Skeletal muscle satellite cell (primary cell): ENCODE data around the gene RASAL3.

Experiments used
- H3K27me3 ChIP-seq: 2 replicates; pipeline ENCODE4 v1.7.0; 2013; ENCODE audit warnings: low read length; ENCODE audit not compliant: control insufficient read depth, insufficient read depth
- H3K36me3 ChIP-seq: 2 replicates; pipeline ENCODE4 v1.7.0; 2013; ENCODE audit warnings: mild to moderate bottlenecking, control low read depth, low read length; ENCODE audit not compliant: insufficient read depth
- H3K4me1 ChIP-seq: 2 replicates; pipeline ENCODE4 v1.7.0; 2013; ENCODE audit warnings: low read length; ENCODE audit not compliant: control insufficient read depth, insufficient read depth
- H3K4me2 ChIP-seq: 2 replicates; pipeline ENCODE4 v1.7.0; 2013; ENCODE audit warnings: mild to moderate bottlenecking, low read length
- H3K4me3 ChIP-seq: 2 replicates; pipeline ENCODE4 v1.7.0; 2013; ENCODE audit warnings: low read length
- H3K9ac ChIP-seq: 2 replicates; pipeline ENCODE4 v1.7.0; 2013; ENCODE audit warnings: mild to moderate bottlenecking, low read depth, low read length, moderate library complexity
- H3K9me3 ChIP-seq: replicated peaks from 2 replicates; pipeline ENCODE4 v1.7.0; 2013; ENCODE audit warnings: mild to moderate bottlenecking, control low read depth, low read length

RASAL3 gene

DNA sequence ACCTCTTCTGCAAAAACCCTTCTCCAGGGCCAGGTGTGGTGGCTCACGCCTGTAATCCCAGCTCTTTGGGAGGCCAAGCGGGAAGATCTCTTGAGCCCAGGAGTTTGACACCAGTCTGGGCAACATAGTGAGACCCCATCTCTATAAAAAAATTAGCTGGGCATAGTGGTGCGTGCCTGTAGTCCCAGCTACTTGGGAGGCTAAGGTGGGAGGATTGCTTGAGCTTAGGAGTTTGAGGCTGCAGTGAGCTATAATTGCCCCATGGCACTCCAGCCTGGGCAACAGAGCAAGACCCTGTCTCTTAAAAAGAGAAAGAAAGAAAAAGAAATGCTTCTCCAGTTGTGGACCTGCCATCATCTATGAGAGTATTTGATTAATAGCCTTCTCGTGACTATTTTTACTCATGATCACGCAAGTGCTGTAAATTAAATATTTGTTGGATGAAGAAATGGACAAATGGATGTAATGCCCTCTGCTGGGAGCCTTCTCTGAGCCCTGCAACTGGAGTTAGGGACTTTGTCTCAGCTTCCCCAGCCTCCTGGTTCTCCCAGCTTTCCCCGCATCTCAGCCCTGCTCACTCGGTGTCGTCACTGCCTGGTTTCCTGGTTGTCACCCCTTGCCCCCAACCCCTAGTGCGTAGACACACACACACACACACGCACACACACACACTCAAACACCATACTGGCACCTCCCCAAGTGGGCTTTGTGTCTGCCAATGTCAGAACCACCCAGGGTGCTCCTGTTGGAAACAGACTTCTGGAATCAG lies 26.8 kb downstream of the RASAL3 start:
- Histone ChIP-seq H3K9me3 (no peaks in the 10 kb centered on the region), H3K4me1 (no peaks in the 10 kb centered on the region), H3K9ac (no peak overlapping the region), H3K27me3 (peaks cover 24% of the 10 kb centered on the region), H3K4me3 (no peak overlapping the region), H3K36me3 (no peaks in the 10 kb centered on the region), H3K4me2 (no peak overlapping the region)

DNA sequence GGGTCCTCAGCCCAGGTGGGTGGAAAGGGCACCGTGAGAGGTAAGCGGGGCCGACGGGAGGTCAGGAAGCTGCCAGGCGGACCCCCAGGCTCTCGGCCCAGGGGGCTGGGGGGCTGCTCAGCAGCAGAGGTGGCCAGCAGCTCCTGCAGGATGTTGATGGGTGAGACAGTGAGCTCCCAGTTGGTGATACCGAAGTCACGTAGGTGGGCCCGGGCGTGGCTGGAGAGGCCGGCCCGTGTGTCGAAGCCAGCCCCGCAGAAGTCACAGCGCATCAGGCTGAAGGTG lies 27.6 kb downstream of the RASAL3 start:
- H3K27me3 ChIP-seq, result peaks cover 24% of the 10 kb centered on the region
- no peak overlapping the region for H3K9ac ChIP-seq
- H3K4me2 ChIP-seq, result no peak overlapping the region
- no peaks in the 10 kb centered on the region for H3K4me1 ChIP-seq
- H3K9me3 ChIP-seq, result no peaks in the 10 kb centered on the region
- no peak overlapping the region for H3K4me3 ChIP-seq
- no peaks in the 10 kb centered on the region for H3K36me3 ChIP-seq

DNA sequence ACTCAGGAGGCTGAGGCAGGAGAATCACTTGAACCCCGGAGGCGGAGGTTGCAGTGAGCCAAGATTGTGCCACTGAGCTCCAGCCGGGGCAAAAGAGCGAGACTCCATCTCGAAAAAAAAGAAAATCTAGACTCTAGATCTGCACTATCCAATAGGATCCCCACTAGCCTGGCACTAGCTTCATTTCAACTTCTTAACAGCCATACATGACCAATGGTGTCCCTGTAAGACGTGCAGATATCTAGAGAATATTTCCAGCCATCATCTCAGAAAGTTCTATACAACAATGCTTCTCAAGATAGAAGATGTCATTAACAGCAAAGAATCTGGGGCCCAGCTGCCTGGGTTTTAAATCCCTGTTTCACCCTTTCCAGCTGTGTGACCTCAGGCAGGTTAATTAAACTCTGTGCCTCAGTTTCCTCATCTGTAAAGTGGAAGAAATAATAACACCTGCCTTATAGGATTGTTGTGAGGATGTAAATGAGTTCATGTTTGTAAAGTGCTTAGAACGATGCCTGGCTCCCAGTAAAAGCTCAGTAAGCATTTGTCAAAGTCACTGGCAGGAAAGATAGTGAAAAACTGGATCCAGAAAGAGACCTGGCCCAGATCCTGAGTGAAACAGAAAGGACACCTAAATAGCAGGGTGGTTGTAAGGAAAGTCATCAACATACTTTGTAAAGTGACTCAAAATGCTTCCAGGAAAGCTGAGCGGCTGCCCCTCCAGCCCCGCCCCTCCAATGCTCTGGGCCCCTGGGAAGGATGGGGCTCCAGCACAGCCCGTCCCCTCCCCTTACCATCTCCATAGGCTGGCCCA lies 28.1 kb downstream of the RASAL3 start:
- Histone ChIP-seq H3K4me3 (no peak overlapping the region), H3K27me3 (peaks cover 21% of the 10 kb centered on the region), H3K4me1 (peaks cover 5% of the 10 kb centered on the region), H3K4me2 (no peak overlapping the region), H3K36me3 (no peaks in the 10 kb centered on the region), H3K9ac (no peak overlapping the region), H3K9me3 (no peaks in the 10 kb centered on the region)

- Histone ChIP-seq H3K4me3 (peak overlapping the region; percentile 96), H3K36me3 (peaks cover 8% of the 10 kb centered on the region), H3K9ac (no peak overlapping the region)
Measured at GRCh38 chr19:15433519-15434069, 30.8 kb downstream of the RASAL3 start.

DNA sequence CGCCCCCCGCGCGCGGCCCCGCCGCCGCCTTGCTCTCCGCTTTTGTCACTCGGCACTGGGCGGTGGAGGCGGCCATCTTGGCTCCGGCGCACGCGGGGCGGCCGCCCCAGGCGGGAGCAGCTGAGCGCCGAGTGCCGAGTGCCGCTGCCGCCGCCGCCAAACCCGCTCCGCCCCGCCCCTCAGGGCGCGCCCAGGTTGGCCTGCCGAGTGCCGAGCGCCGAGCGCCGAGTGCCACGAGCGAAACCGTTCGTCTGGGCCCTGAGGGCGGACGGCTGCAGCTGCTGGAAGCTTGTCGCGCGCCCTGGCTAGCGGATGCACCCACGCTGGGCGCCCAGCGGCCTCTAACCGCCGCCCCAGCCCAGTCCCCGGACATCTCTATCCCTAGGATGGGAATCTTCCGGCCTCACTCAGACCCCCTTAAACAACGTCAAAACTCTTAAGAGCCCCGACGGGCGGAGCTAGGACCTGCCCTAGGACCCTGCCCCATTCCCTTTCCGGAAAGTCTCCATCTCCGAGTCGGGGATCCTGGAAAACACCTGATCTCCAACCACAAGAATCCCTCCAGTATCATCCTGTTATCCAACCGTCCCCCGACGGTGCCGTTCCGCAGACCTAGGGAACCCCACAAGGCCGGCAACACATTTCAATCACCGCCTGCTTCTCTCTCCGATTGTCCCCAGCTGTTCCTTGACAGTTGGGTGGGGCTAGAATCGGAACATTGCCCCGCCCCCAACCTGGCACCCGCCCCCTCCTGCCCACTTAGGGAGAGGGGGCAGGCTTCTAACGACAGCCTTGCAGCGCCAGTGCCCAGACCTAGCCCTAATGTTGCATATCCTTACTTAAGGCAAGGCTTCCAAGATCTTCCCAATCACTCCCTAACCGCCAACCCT lies 31.5 kb downstream of the RASAL3 start:
- Histone ChIP-seq H3K4me1 (peaks cover 12% of the 10 kb centered on the region), H3K9me3 (no peaks in the 10 kb centered on the region), H3K4me3 (peak overlapping the region; percentile 96), H3K27me3 (no peaks in the 10 kb centered on the region), H3K36me3 (peaks cover 12% of the 10 kb centered on the region), H3K9ac (peak overlapping the region; percentile 90), H3K4me2 (peak overlapping the region; percentile 98)

More at GRCh38 chr19:15433519-15434069, 30.8 kb downstream of the RASAL3 start:
- Histone ChIP-seq H3K9me3 (no peaks in the 10 kb centered on the region), H3K4me2 (peak overlapping the region; percentile 98), H3K4me1 (peaks cover 12% of the 10 kb centered on the region), H3K27me3 (no peaks in the 10 kb centered on the region)

DNA sequence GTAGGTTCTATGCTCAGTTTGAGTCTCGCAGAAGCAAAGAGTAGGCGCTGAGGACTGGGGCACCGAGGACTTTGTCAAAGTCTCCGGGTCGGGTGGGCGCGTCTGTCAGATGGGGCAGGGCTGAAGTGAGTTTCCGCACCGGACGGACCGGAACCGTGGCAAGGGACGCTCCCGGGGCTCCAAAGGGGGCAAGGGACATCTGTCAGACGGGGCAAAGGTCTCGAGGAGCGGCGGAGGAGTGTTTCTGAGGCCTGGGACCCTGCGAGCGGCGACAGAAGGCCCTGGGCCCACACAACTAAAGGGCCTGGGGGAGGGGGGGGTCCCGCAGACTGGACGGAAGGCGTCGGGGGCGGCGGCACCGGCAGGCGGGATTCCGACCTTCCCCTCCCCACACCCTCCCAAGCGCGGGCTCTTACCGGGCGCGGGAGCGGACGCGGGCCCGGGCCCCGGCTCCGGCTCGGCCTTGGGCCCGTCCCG lies 32.3 kb downstream of the RASAL3 start:
- H3K9ac ChIP-seq, result peak overlapping the region; percentile 99
- peak overlapping the region; percentile 95 for H3K4me2 ChIP-seq
- H3K36me3 ChIP-seq, result peaks cover 20% of the 10 kb centered on the region
- H3K4me3 ChIP-seq, result peak overlapping the region; percentile 96
- H3K4me1 ChIP-seq, result peaks cover 12% of the 10 kb centered on the region
- H3K9me3 ChIP-seq, result no peaks in the 10 kb centered on the region
- H3K27me3 ChIP-seq, result no peaks in the 10 kb centered on the region

DNA sequence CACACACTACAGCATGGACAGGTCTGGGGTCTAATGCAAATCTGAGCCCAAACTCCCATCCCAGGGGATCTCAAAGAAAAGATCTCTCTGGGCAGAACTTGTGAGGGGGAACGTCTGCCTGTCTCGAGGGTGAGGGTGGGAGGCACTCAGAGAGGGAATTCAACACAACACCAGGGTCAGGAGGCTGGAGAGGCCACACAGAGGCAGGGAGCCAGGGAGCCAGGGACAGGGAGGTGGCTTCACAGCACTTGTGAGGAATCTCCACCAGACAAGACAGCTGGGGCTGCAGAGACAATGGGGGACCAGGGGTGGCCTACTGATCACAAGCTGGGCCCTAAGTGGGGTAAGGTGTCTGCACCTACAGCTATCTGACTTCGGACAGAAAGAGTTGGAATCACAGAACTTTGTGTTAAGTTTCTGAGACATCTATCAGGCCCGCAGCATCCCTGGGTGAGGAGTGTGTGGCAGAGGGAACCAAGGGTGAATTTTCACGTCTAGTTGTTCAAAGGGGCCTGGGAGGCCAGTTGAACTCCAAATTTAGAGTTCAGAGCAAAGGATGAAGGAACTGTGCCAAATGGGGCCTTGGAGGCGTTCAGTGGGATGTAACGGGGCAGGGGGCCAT lies 32.8 kb downstream of the RASAL3 start:
- Histone ChIP-seq H3K4me3 (peak overlapping the region; percentile 96), H3K9ac (peak overlapping the region; percentile 99), H3K4me2 (peak overlapping the region; percentile 95), H3K4me1 (peaks cover 12% of the 10 kb centered on the region), H3K36me3 (peaks cover 25% of the 10 kb centered on the region), H3K9me3 (no peaks in the 10 kb centered on the region), H3K27me3 (no peaks in the 10 kb centered on the region)

GRCh38 chr19:15430526-15431120 lies 33.7 kb downstream of the RASAL3 start:
- Histone ChIP-seq H3K9me3 (no peaks in the 10 kb centered on the region), H3K4me3 (peak overlapping the region; percentile 96), H3K4me1 (peaks cover 12% of the 10 kb centered on the region), H3K36me3 (peaks cover 30% of the 10 kb centered on the region), H3K27me3 (no peaks in the 10 kb centered on the region), H3K4me2 (peak overlapping the region; percentile 95), H3K9ac (peak overlapping the region; percentile 99)

DNA sequence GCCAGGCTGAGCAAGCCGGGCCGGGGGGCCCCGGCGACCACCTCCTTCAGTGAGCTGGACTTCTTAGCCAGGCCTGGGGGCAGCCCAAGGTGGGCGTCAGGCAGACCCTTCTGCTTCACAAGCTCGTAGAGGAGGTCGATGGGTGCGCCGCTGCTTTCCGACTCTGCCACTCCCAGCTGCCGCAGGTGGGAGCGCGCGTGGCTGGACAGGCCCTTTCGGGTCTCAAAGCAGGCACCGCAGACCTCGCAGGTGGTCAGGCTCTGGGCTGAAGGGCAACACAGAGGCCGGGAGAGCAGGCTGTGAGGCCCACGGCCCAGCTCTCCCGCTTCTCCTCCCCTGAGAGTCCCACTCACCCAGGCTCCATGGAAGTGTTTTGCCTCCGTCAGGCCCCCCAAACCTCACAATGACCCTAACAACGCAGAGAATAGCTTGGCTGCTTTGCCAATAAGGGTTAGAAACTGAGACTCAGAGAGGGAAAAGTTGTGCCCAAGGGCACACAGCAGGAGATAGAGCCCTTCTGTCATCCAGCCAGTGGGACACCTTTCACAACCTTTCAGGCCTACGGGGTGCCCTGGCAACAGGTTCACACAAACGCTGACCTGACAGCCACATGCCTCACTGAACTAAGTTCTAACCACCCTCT lies 34.4 kb downstream of the RASAL3 start:
- H3K9me3 ChIP-seq, result no peaks in the 10 kb centered on the region
- H3K4me1 ChIP-seq, result peaks cover 12% of the 10 kb centered on the region
- H3K36me3 ChIP-seq, result peaks cover 36% of the 10 kb centered on the region
- no peak overlapping the region for H3K4me3 ChIP-seq
- no peaks in the 10 kb centered on the region for H3K27me3 ChIP-seq
- H3K9ac ChIP-seq, result no peak overlapping the region
- H3K4me2 ChIP-seq, result peak overlapping the region; percentile 95
